Epithelial cell of proximal tubule (primary cell): ENCODE measurements around the gene ASMTL. TPM values are rescaled to one million over a fixed set of nuclear protein-coding genes. Genes with fewer than 3 reads are reported as not detected.
"Not testable (repeated sequence)": the region's sequence is repeated elsewhere in the genome, so short reads cannot be mapped to it uniquely, and the experiment has no call there.

Source experiments
- DNase-seq: peaks from one replicate; pipeline ENCODE4 v3.0.0-alpha.2; 2011; ENCODE audit warnings: low read depth
- H3K4me3 ChIP-seq: 2 replicates; pipeline ENCODE4 v1.5.1; 2011; ENCODE audit warnings: low read depth, mild to moderate bottlenecking, low read length
- total RNA-seq: library from RNA; depleted of rRNA; stranded (reverse); fragments of >200 nt; gene quantifications from 2 replicates; pipeline ENCODE4 v1.2.3, GENCODE V29; 2015
- TF ChIP-seq, protein P1 (sequence below): conservative IDR thresholded peaks from 2 replicates; pipeline ENCODE4 v1.5.1; 2012; ENCODE audit warnings: low read depth, mild to moderate bottlenecking, low read length

Gene ASMTL
- total RNA-seq, 1 donor from 2014 or later = 14.4 TPM

DNA sequence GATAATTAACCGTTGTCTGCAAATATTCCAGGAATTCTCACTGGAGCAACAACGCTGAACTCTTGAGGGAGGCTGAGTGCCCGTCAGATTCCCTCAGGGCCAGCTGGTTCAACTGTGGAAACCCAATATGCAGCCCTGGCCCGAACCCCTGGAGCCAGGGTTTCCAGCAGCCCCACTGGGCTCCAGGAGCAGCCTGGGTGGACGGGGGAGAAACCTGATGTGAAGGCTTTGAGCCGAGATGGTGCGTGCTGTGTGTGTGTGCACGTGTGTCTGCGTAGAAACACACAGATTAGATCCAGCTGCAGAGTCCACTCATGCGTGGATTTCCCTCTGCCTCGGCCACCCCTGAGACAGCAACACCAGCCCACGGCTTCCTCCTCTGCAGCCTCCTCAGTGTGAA, 41.4 kb downstream of the ASMTL start:
- TF ChIP-seq, protein P1, sequence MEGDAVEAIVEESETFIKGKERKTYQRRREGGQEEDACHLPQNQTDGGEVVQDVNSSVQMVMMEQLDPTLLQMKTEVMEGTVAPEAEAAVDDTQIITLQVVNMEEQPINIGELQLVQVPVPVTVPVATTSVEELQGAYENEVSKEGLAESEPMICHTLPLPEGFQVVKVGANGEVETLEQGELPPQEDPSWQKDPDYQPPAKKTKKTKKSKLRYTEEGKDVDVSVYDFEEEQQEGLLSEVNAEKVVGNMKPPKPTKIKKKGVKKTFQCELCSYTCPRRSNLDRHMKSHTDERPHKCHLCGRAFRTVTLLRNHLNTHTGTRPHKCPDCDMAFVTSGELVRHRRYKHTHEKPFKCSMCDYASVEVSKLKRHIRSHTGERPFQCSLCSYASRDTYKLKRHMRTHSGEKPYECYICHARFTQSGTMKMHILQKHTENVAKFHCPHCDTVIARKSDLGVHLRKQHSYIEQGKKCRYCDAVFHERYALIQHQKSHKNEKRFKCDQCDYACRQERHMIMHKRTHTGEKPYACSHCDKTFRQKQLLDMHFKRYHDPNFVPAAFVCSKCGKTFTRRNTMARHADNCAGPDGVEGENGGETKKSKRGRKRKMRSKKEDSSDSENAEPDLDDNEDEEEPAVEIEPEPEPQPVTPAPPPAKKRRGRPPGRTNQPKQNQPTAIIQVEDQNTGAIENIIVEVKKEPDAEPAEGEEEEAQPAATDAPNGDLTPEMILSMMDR = no peak
- no peak overlapping the region for H3K4me3 ChIP-seq
- no peak for DNase-seq

DNA sequence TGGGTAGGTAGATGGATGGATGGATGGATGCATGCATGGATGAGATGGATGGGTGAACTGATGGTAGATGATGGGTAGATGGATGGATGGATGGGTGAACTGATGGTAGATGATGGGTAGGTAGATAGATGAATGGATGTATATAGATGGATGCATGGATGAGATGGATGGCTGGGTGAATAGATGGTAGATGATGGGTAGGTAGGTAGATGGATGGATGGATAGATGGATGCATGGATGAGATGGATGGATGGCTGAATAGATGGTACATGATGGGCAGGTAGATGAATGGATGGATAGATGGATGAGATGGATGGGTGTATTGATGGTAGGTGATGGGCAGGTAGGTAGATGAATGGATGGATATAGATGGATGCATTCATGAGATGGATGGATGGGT, 45.7 kb downstream of the ASMTL start:
- TF ChIP-seq, protein P1 = no peak
- no peak overlapping the region for H3K4me3 ChIP-seq
- no peak for DNase-seq

DNA sequence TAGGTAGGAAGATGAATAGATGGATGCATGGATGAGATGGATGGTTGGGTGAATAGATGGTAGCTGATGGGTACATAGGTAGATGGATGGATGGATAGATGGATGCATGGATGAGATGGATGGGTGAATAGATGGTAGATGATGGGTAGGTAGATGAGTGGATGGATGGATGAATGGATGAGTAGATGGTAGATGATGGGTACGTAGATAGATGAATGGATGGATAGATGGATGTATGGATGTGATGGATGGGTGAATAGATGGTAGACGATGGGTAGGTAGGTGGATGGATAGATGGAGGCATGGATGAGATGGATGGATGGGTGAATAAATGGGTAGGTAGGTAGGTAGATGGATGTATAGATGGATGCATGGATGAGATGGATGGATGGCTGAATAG, 46.9 kb downstream of the ASMTL start:
- not testable (repeated sequence) for H3K4me3 ChIP-seq, DNase-seq

DNA sequence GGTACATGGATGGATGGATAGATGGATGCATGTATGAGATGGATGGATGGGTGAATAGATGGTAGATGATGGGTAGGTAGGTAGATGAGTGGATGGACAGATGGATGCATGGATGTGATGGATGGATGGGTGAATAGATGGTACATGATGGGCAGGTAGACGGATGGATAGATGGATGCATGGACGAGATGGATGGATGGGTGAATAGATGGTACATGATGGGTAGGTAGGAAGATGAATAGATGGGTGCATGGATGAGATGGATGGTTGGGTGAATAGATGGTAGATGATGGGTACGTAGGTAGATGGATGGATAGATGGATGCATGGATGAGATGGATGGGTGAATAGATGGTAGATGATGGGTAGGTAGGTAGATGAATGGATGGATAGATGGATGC, 48.8 kb downstream of the ASMTL start:
- not testable (repeated sequence) for DNase-seq, H3K4me3 ChIP-seq

DNA sequence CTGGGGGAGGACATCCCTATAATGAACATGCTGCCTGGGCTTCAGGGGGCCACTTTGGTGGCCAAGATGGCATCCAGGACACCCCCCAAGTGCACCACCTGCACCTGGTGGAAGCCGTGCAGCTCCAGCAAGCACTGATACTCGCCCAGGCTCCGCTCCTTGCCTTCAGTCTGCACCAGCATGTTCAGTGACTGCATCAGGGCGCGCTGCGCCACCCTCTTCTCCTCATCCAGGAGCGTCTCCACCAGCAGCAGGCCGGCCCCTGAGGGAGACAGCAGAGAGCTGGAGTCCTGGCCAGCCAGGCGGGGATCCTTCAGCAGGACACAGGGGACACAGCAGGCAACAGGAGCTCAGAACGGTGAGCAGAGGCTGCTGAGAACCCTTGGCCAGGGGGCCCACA, 49.5 kb downstream of the ASMTL start:
- DNase-seq = no peak
- no peak overlapping the region for H3K4me3 ChIP-seq
- TF ChIP-seq, protein P1 = no peak

DNA sequence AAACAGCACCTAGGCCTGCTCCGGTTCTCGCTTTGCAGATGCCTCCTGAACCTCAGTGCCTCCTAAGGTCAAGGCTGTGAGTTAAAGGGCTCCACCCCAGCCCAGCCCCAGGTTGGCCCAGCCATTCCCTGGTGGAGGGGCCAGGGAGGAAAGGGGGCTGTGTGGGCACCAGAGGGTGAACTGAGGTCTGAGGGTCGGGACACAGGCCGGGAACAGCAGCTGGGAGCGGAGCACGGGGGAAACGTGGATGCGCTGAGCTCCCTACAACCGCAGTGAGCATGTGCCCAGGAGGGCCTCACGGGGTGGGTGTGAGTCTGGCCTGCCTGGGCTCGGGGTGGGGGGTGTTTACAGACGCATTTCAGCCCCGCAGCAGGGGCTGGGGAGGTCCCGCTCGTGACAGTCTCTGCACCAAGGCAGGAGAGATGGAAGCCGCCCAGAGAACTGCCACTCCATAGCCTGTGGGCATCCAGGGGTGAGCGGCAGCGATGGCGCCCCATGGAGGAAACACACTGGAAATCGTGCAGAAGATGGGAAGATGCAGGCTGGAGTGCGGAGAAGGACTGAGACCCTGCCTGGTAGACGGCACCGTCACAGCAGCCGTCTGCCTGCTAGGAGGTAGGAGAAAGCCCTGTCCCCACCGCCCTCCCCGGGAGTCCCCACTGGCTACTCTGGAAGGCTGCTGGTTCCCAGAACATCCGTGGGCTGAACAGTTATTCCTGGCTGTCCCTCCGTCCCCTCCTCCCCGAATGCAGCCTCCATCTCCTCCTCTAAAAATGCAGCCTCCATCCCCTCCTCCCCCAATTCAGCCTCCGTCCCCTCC, 50.9 kb downstream of the ASMTL start:
- no peak for DNase-seq
- TF ChIP-seq, protein P1 = no peak
- no peak overlapping the region for H3K4me3 ChIP-seq

DNA sequence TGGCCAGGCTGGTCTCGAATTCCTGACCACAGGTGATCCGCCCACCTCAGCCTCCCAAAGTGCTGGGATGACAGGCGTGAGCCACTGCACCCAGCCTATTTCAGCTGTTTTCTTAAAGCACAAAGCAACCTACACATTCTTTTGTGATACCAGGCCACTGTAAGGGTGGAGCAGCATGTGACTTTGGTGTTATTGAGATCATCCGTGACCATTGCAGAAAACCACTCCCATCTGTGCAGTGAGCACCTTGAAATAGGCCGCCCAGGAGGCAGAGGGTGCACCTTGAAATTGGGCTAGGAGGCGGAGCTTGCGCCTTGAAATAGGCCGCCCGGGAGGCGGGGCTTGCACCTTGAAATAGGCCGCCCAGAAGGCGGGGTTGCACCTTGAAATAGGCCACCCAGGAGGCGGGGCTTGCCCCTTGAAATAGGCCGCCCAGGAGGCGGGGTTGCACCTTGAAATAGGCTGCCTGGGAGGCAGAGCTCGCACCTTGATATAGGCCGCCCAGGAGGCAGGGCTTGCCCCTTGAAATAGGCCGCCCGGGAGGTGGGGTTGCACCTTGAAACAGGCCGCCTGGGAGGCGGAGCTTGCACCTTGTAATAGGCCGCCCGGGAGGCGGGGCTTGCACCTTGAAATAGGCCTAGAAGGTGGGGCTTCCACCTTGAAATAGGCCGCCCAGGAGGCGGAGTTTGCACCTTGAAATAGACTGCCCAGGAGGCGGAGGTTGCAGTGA, 51.8 kb downstream of the ASMTL start:
- no peak for DNase-seq
- TF ChIP-seq, protein P1 = no peak
- no peak overlapping the region for H3K4me3 ChIP-seq

DNA sequence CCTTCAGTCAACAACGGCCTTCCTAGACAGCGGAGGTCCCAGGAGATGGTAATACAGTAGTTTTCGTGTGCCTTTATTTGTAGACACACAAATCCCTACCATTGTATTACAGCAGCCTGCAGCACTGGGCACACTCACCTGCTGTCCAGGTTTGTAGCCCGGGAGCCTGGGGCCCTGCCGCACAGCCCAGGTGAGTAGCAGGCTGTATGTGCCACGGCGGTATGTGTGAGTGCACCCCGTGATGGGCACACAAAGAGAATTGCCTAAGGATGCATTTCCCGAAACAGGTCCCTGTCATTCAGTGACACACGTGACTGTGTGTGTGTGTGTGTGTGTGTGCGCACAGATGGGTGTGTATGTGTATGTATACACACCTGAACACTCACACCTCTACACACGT, 52.7 kb downstream of the ASMTL start:
- no peak for DNase-seq
- TF ChIP-seq, protein P1 = no peak
- no peak overlapping the region for H3K4me3 ChIP-seq
